Fibroblast of lung (primary cell): ENCODE measurements around the gene ERAS.

Experiments
- CTCF ChIP-seq, 2 donors: IDR thresholded peaks in 1 of 2; conservative IDR thresholded peaks in 1 of 2; 1 replicate in 1 of 2; 2 replicates in 1 of 2; pipeline ENCODE4 v1.5.1; 2011 to 2012; ENCODE audit warnings: low read length in 2 of 2, control low read depth in 1 of 2, inconsistent platforms in 1 of 2, low read depth in 1 of 2, mild to moderate bottlenecking in 1 of 2
- EZH2 ChIP-seq: IDR thresholded peaks from 2 replicates; pipeline ENCODE4 v1.5.1; 2012; ENCODE audit warnings: low read length, control low read depth, mild to moderate bottlenecking; ENCODE audit errors: missing control alignments

GRCh38 chrX:48833542-48834138 is 7.3 kb downstream of the ERAS start:
- TF ChIP-seq CTCF (conservative IDR thresholded peaks at IDR 0.05 in 1 of 2, IDR thresholded peaks at IDR 0.05 in 1 of 2; ENCODE audit: low read depth in 1 of 2, low read length in 2 of 2): no peak
- TF ChIP-seq EZH2: no peak
